ENCODE results near the gene KRT85. TPM values are rescaled to one million over a fixed set of nuclear protein-coding genes. Genes with fewer than 3 reads are reported as not detected.

Gene KRT85
- total RNA-seq, 2 donors from 2014 or later: not detected

DNA sequence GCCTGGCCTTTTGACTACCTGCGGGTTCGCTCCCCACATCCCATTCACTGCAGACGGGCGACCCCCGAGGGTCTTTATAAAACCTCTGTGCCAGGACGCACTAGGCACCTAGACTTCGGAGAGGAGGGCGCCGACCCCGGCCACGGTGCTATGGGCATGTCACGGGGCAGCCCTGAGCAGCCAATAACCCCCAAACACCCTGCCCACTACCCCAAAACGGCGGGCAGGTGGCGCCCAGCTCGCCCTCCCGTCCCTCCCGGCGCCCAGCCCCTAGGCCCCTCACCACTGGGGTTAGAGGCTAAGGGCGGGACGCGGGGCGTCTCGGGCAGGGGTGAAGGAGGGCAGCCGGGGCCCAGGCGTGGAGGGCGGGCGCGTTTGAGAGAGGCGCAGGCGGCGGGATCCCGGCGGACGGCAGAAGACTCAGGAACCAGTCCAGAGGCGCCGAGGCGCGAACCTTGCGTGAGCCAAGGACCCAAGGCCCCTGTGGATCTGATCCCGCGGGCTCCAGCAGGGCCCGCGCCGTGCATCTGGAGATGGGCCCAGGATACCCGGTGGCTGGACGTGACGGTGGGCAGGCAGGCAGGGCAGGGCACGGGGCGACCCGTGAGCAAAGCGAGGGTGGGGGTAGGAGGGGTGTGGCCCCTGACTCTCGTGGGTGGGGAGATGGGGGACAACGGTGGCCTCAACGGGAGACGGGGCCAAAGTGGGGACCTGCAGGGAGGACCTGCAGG, 11.1 kb downstream of the KRT85 start:
- ATAC-seq: no peak
- TF ChIP-seq, protein P1, sequence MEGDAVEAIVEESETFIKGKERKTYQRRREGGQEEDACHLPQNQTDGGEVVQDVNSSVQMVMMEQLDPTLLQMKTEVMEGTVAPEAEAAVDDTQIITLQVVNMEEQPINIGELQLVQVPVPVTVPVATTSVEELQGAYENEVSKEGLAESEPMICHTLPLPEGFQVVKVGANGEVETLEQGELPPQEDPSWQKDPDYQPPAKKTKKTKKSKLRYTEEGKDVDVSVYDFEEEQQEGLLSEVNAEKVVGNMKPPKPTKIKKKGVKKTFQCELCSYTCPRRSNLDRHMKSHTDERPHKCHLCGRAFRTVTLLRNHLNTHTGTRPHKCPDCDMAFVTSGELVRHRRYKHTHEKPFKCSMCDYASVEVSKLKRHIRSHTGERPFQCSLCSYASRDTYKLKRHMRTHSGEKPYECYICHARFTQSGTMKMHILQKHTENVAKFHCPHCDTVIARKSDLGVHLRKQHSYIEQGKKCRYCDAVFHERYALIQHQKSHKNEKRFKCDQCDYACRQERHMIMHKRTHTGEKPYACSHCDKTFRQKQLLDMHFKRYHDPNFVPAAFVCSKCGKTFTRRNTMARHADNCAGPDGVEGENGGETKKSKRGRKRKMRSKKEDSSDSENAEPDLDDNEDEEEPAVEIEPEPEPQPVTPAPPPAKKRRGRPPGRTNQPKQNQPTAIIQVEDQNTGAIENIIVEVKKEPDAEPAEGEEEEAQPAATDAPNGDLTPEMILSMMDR (IDR thresholded peaks at IDR 0.05): no peak
- TF ChIP-seq POLR2A (IDR thresholded peaks at IDR 0.05): no peak

DNA sequence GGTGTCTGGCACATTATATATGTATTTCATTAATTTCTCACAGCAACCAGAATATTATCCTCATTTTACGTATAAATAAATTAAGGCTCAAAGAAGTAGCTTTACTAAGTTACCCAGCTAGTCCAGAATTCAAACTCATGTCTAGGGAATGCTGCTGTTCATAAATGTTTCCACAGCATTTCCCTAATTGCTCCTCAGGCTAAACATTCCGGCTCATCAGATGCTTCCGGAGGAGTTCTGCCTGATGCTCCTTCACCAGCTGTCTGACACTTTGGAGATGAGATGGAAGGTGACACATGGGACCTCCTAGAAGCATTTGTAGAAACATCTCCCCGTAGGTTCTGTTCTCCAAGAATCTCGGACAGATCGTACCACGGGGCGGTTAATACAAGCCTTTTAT, 12.1 kb downstream of the KRT85 start:
- Histone ChIP-seq H3K4me3 (no peak overlapping the region), H3K27me3 (no peaks in the 10 kb centered on the region), H3K27ac (no peak overlapping the region), H3K4me1 (peaks cover 7% of the 10 kb centered on the region), H3K9me3 (no peaks in the 10 kb centered on the region), H3K36me3 (replicated peaks in 1 of 2; ENCODE audit: insufficient read depth in 1 of 2, low read depth in 2 of 2) (no peaks in the 10 kb centered on the region)
- 82 to 90% methylated on average over 8 of the region's 8 CpGs for WGBS, 2 donors
- intact Hi-C loops (cut with DNase I): no loop called here
- DNase-seq: no peak
- ATAC-seq: no peak
- TF ChIP-seq, protein P1 (IDR thresholded peaks at IDR 0.05): no peak
- no peak for TF ChIP-seq POLR2A (IDR thresholded peaks at IDR 0.05)

More for the DNA sequence above, 11.1 kb downstream of the KRT85 start:
- no peak for DNase-seq
- intact Hi-C loops (cut with DNase I): no loop called here
- no peaks in the 10 kb centered on the region for H3K36me3 ChIP-seq (replicated peaks in 1 of 2; ENCODE audit: insufficient read depth in 1 of 2, low read depth in 2 of 2)
- 85 to 89% methylated on average over 10 to 46 of the region's 56 CpGs for WGBS, 2 donors
- no peaks in the 10 kb centered on the region for H3K27me3 ChIP-seq
- H3K4me3 ChIP-seq: no peak overlapping the region
- no peak overlapping the region for H3K27ac ChIP-seq
- H3K9me3 ChIP-seq: no peaks in the 10 kb centered on the region
- peaks cover 6% of the 10 kb centered on the region for H3K4me1 ChIP-seq

DNA sequence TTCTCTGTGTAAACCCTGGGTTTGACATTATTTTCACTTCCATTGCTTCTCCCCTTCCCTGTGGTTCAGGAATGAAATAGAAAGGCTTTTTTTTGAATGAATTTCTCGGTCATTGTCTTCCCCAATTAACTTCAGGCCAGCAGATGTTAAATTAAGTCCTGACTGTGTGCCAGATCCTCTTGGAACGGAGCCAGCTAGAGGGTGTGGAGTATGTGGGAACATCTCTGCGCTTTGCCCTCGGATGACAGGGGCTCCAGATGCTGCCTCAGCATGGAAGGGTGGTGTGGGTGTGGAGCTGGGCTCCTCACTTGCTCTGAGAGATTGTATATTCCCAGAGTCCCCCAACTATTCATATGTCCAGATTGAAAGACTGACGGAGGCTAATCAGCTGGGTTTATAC, 13.1 kb downstream of the KRT85 start:
- Histone ChIP-seq H3K9me3 (no peaks in the 10 kb centered on the region), H3K27me3 (no peaks in the 10 kb centered on the region), H3K27ac (no peak overlapping the region), H3K4me1 (peaks cover 7% of the 10 kb centered on the region), H3K36me3 (replicated peaks in 1 of 2; ENCODE audit: insufficient read depth in 1 of 2, low read depth in 2 of 2) (no peaks in the 10 kb centered on the region), H3K4me3 (no peak overlapping the region)
- intact Hi-C loops (cut with DNase I): no loop called here
- no peak for TF ChIP-seq POLR2A (IDR thresholded peaks at IDR 0.05)
- TF ChIP-seq, protein P1 (IDR thresholded peaks at IDR 0.05): no peak
- DNase-seq (no peak), ATAC-seq (no peak)
- WGBS, 2 donors: 39 to 57% methylated on average over 5 of the region's 5 CpGs

DNA sequence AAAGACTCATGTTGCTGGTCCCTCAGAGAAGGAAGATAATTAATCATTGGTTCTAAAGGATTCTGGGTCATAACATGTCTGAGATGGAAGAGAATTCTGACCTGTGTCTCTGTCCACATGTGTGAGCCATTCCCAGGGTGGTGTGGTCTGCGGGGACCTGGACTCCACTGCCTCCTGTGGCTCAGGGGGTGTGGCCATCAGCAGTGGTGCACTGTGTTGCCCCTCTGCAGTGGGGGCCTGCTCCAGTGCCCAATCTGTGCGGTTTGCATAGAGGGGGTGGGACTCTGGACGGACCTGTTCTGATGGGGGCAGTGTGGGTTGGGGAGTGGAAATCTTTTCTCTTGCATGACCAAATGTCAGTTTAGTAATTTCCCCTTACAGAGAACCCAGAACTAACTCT, 13.5 kb downstream of the KRT85 start:
- 65 to 71% methylated on average over 3 of the region's 3 CpGs for WGBS, 2 donors
- Histone ChIP-seq H3K36me3 (replicated peaks in 1 of 2; ENCODE audit: insufficient read depth in 1 of 2, low read depth in 2 of 2) (no peaks in the 10 kb centered on the region), H3K27ac (no peak overlapping the region), H3K27me3 (no peaks in the 10 kb centered on the region), H3K4me1 (peaks cover 7% of the 10 kb centered on the region), H3K4me3 (no peak overlapping the region), H3K9me3 (no peaks in the 10 kb centered on the region)
- intact Hi-C loops (cut with DNase I): no loop called here
- DNase-seq (no peak), ATAC-seq (no peak)
- TF ChIP-seq POLR2A (IDR thresholded peaks at IDR 0.05): no peak
- TF ChIP-seq, protein P1 (IDR thresholded peaks at IDR 0.05): no peak

DNA sequence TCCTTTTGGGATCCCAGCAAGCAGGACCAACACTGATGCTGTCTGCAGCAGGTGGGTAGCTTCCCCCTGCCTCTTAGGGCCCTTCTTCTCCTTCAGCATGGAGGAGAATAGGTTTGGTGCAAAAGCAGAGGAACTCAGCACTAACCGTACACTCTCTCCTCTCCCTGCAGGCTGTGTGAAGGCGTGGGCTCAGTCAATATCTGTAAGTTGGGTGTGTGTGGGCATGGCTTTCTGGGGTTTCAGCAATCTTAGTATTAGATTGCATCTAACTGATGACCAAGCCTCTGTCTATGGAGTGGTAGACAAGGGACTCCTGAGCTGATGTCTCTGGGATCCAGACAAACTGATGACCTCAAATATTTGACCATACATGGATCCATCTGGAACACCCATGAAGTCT, 14.3 kb downstream of the KRT85 start:
- no peaks in the 10 kb centered on the region for H3K36me3 ChIP-seq (replicated peaks in 1 of 2; ENCODE audit: insufficient read depth in 1 of 2, low read depth in 2 of 2)
- DNase-seq (no peak), ATAC-seq (no peak)
- TF ChIP-seq, protein P1 (IDR thresholded peaks at IDR 0.05): no peak
- TF ChIP-seq POLR2A (IDR thresholded peaks at IDR 0.05): no peak
- no peaks in the 10 kb centered on the region for H3K27me3 ChIP-seq
- no peak overlapping the region for H3K4me3 ChIP-seq
- H3K27ac ChIP-seq: no peak overlapping the region
- 94 to 98% methylated on average over 2 of the region's 2 CpGs for WGBS, 2 donors
- H3K9me3 ChIP-seq: no peaks in the 10 kb centered on the region
- intact Hi-C loops (cut with DNase I): no loop called here
- peaks cover 7% of the 10 kb centered on the region for H3K4me1 ChIP-seq
